HepG2 (cell line): ENCODE data around the gene AKAP1. TPM values are rescaled to one million over a fixed set of nuclear protein-coding genes. Genes with fewer than 3 reads are reported as not detected.

ENCODE experiments used
- ATAD3A ChIP-seq: sonication (generic); formaldehyde crosslinking; IDR thresholded peaks from 2 replicates; pipeline ENCODE4 v1.4.0; 2020; ENCODE audit warnings: missing genetic modification reagents
- ATF7-NPFF ChIP-seq: sonication (generic); formaldehyde crosslinking; IDR thresholded peaks from 2 replicates; pipeline ENCODE4 v1.8.1; 2023; ENCODE audit warnings: mild to moderate bottlenecking, low read depth, missing genetic modification reagents, moderate library complexity
- BHLHE40 ChIP-seq: IDR thresholded peaks from 2 replicates; pipeline ENCODE4 v1.6.1; 2011; ENCODE audit warnings: low read length, improper control_type of control experiment
- DMAP1 ChIP-seq: IDR thresholded peaks from 2 replicates; pipeline ENCODE4 v1.6.1; 2016
- KDM5A ChIP-seq: fragments of 200-600 bp; sonication (generic); IDR thresholded peaks from 2 replicates; pipeline ENCODE4 v1.7.0; 2018; ENCODE audit warnings: antibody characterized with exemption, mild to moderate bottlenecking, low read length, borderline replicate concordance
- KMT2A ChIP-seq: sonication (generic); formaldehyde crosslinking; IDR thresholded peaks from 2 replicates; pipeline ENCODE4 v1.4.0; 2020; ENCODE audit warnings: missing genetic modification reagents
- MAFG ChIP-seq: sonication (generic); formaldehyde crosslinking; IDR thresholded peaks from 2 replicates; pipeline ENCODE4 v1.5.1; 2020; ENCODE audit warnings: mild to moderate bottlenecking, missing genetic modification reagents
- RXRA ChIP-seq: sonication (generic); formaldehyde crosslinking; IDR thresholded peaks from 2 replicates; pipeline ENCODE4 v1.5.1; 2020; ENCODE audit warnings: missing genetic modification reagents
- SETDB1 ChIP-seq: sonication (generic); formaldehyde crosslinking; IDR thresholded peaks from 2 replicates; pipeline ENCODE4 v1.5.1; 2020; ENCODE audit warnings: missing genetic modification reagents, mild to moderate bottlenecking, borderline replicate concordance
- STAT5B ChIP-seq: sonication (generic); formaldehyde crosslinking; IDR thresholded peaks from 2 replicates; pipeline ENCODE4 v1.4.0; 2020; ENCODE audit warnings: missing genetic modification reagents
- TEAD3 ChIP-seq: optimal IDR thresholded peaks from 2 replicates; pipeline ENCODE3; 2016; ENCODE audit warnings: borderline replicate concordance
- ZNF143 ChIP-seq: sonication (generic); formaldehyde crosslinking; IDR thresholded peaks from 2 replicates; pipeline ENCODE4 v1.4.0; 2020; ENCODE audit warnings: missing genetic modification reagents
- ZNF572 ChIP-seq: sonication (generic); formaldehyde crosslinking; IDR thresholded peaks from 2 replicates; pipeline ENCODE4 v1.5.1; 2020; ENCODE audit warnings: mild to moderate bottlenecking, missing genetic modification reagents
- ZNF761 ChIP-seq: sonication (generic); formaldehyde crosslinking; conservative IDR thresholded peaks from 2 replicates; pipeline ENCODE4 v1.4.0; 2020; ENCODE audit warnings: mild to moderate bottlenecking, missing genetic modification reagents
- ZNF768 ChIP-seq: sonication (generic); formaldehyde crosslinking; IDR thresholded peaks from 2 replicates; pipeline ENCODE4 v1.4.0; 2020; ENCODE audit warnings: missing genetic modification reagents
- ZNF780A ChIP-seq: sonication (generic); formaldehyde crosslinking; IDR thresholded peaks from 2 replicates; pipeline ENCODE4 v1.8.0; 2022; ENCODE audit warnings: mild to moderate bottlenecking, missing genetic modification reagents, moderate library complexity
- ZNF879 ChIP-seq: sonication (generic); formaldehyde crosslinking; IDR thresholded peaks from 2 replicates; pipeline ENCODE4 v1.8.1; 2023; ENCODE audit warnings: missing genetic modification reagents
- polyA plus RNA-seq, 8 experiments: library from polyadenylated mRNA; depleted of rRNA in 3 of 8; stranded (reverse) in 7 of 8; unstranded in 1 of 8; fragments of >200 nt; fragmentation: Illumina TruSeq in 4 of 8; extraction: Trizol in 4 of 8; gene quantifications; 2 replicates each; pipeline versions ENCODE4 v1.2.1 to v1.2.3, GENCODE V29; 2011 to 2016; ENCODE audit warnings: low read depth in 4 of 8, missing spikeins in 1 of 8, mixed read lengths in 1 of 8; ENCODE audit not compliant: insufficient read depth in 1 of 8
- total RNA-seq, 5 experiments: library from RNA; depleted of rRNA; stranded (reverse); fragments of >200 nt; fragmentation: Illumina TruSeq; extraction: Trizol; gene quantifications; 2 replicates each; pipeline ENCODE4 v1.2.3, GENCODE V29; 2016; ENCODE audit warnings: low read depth in 1 of 5
- TF ChIP-seq, protein P1 (sequence below): sonication (generic); formaldehyde crosslinking; IDR thresholded peaks from 2 replicates; pipeline ENCODE4 v1.4.0; 2020; ENCODE audit warnings: mild to moderate bottlenecking, missing genetic modification reagents
- TF ChIP-seq, protein P2 (sequence below): IDR thresholded peaks from 2 replicates; pipeline ENCODE4 v1.6.1; 2012; ENCODE audit warnings: inconsistent platforms
- TF ChIP-seq, protein P3 (sequence below): sonication (generic); formaldehyde crosslinking; IDR thresholded peaks from 2 replicates; pipeline ENCODE4 v1.5.1; 2020; ENCODE audit warnings: mild to moderate bottlenecking, moderate library complexity, missing genetic modification reagents
- TF ChIP-seq, protein P4 (sequence below): sonication (generic); formaldehyde crosslinking; IDR thresholded peaks from 2 replicates; pipeline ENCODE4 v1.5.0; 2020; ENCODE audit warnings: mild to moderate bottlenecking, low read depth, missing genetic modification reagents, borderline replicate concordance

AKAP1 gene
- total and polyA plus RNA-seq, 2 of the 13 experiments (the other 11 are each of a cell fraction or from before 2014, with no cell fraction given), result 101 to 131 TPM

DNA sequence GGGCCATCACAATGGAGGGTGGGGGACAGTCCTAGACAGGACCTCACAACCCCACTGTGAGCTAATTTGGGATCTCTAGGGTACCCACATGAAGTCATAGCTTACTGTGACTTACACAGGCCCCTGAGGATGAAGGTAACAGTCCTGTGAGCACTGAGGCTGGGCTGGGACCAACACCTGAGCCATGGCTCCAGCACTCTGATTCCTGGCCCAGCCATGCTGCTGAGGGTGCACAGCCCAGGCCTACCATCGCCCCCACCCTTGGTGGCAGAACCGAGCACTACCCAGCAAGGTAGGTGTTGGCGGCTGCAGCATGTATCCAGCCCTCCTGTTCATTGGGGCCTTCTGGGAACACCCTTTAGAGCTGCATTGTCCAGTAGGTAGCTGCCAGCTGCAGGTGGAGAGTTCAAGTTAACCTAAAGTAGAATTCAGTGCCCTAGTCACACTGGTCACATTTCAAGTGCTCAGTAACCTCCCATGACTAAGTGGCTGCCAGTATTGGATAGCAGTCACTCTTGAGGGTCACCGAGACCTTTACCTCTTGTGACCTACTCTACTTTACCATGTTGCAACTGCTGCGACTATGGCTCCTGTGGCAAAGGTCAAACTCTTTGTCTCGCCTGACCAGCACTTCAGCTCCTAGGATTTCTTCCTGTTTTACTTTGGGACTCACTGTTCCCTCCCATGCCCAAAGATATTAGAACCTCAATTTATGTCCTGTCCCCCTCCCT, 11.6 kb downstream of the AKAP1 start (continued):
- TF ChIP-seq, protein P1, sequence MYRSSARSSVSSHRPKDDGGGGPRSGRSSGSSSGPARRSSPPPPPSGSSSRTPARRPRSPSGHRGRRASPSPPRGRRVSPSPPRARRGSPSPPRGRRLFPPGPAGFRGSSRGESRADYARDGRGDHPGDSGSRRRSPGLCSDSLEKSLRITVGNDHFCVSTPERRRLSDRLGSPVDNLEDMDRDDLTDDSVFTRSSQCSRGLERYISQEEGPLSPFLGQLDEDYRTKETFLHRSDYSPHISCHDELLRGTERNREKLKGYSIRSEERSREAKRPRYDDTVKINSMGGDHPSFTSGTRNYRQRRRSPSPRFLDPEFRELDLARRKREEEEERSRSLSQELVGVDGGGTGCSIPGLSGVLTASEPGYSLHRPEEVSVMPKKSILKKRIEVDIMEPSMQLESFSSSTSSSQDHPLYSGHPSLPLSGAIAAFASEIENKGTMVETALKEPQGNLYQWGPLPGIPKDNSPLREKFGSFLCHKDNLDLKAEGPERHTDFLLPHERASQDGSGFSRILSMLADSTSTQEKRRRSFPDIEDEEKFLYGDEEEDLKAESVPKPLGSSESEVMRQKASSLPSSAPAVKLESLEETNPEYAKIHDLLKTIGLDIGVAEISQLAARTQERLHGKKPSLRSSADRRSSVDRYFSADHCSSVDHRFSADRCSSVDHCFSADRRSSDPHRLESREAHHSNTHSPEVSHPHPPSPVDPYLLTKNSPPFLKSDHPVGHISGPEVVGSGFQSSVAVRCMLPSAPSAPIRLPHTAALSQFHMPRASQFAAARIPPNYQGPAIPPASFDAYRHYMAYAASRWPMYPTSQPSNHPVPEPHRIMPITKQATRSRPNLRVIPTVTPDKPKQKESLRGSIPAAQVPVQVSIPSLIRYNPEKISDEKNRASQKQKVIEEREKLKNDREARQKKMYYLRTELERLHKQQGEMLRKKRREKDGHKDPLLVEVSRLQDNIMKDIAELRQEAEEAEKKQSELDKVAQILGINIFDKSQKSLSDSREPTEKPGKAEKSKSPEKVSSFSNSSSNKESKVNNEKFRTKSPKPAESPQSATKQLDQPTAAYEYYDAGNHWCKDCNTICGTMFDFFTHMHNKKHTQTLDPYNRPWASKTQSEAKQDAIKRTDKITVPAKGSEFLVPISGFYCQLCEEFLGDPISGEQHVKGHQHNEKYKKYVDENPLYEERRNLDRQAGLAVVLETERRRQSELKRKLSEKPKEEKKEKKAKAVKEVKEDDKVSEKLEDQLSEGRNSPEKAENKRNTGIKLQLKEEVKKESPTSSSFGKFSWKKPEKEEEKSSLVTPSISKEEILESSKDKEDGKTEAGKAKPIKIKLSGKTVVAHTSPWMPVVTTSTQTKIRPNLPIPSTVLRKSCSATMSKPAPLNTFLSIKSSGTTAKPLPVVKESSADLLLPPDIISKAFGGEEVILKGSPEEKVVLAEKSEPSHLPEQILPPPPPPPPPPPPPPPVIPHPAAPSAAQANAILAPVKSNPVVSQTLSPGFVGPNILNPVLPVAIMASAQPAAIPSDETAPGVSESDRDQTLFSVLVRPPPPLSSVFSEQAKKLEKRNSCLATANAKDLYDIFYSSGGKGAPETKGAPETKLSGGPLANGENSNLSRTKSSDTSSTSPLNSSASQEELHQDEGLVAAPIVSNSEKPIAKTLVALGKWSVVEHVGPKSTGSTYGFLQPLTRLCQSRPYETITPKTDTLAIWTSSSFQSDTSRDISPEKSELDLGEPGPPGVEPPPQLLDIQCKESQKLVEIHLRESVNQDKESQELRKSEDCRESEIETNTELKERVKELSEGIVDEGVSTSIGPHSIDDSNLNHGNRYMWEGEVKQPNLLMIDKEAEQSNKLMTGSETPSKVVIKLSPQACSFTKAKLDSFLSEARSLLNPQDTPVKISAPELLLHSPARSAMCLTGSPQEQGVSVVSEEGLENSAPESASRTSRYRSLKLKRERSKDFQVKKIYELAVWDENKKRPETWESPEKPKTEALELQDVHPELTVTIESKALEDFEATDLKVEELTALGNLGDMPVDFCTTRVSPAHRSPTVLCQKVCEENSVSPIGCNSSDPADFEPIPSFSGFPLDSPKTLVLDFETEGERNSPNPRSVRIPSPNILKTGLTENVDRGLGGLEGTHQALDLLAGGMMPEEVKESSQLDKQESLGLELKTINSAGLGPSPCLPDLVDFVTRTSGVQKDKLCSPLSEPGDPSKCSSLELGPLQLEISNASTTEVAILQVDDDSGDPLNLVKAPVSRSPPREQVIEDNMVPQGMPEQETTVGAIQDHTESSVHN (CRISPR knock-in tag), result no peak
- no peak for TF ChIP-seq ZNF761 (CRISPR knock-in tag)
- no peak for TF ChIP-seq DMAP1 (CRISPR knock-in tag)
- no peak for TF ChIP-seq MAFG (CRISPR knock-in tag)
- TF ChIP-seq STAT5B (CRISPR knock-in tag), result no peak
- TF ChIP-seq ATAD3A, result no peak
- no peak for TF ChIP-seq SETDB1 (CRISPR knock-in tag)
- no peak for TF ChIP-seq ZNF143 (CRISPR knock-in tag)
- peak; percentile 84; the same call in 1 of the 2 replicates for TF ChIP-seq ZNF768 (CRISPR knock-in tag)
- no peak for TF ChIP-seq KDM5A
- no peak for TF ChIP-seq BHLHE40
- no peak for TF ChIP-seq ZNF879 (CRISPR knock-in tag)
- no peak for TF ChIP-seq ZNF780A (CRISPR knock-in tag)
- TF ChIP-seq KMT2A (CRISPR knock-in tag), result 0 out of 2 replicates have a peak, but pooled peaks have one; percentile 23
- TF ChIP-seq, protein P2, sequence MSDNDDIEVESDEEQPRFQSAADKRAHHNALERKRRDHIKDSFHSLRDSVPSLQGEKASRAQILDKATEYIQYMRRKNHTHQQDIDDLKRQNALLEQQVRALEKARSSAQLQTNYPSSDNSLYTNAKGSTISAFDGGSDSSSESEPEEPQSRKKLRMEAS, result no peak
- TF ChIP-seq, protein P3, sequence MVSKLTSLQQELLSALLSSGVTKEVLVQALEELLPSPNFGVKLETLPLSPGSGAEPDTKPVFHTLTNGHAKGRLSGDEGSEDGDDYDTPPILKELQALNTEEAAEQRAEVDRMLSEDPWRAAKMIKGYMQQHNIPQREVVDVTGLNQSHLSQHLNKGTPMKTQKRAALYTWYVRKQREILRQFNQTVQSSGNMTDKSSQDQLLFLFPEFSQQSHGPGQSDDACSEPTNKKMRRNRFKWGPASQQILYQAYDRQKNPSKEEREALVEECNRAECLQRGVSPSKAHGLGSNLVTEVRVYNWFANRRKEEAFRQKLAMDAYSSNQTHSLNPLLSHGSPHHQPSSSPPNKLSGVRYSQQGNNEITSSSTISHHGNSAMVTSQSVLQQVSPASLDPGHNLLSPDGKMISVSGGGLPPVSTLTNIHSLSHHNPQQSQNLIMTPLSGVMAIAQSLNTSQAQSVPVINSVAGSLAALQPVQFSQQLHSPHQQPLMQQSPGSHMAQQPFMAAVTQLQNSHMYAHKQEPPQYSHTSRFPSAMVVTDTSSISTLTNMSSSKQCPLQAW (CRISPR knock-in tag), result no peak
- peak; percentile 90; the same call in 1 of the 2 replicates for TF ChIP-seq RXRA
- TF ChIP-seq ATF7-NPFF (CRISPR knock-in tag), result no peak
- TF ChIP-seq ZNF572, result no peak
- TF ChIP-seq, protein P4, sequence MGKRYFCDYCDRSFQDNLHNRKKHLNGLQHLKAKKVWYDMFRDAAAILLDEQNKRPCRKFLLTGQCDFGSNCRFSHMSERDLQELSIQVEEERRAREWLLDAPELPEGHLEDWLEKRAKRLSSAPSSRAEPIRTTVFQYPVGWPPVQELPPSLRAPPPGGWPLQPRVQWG (CRISPR knock-in tag), result no peak
- TF ChIP-seq TEAD3 (CRISPR knock-in tag), result peak; percentile 13
